ENCODE measurements around the gene ANKRD50. TPM values are rescaled to one million over a fixed set of nuclear protein-coding genes. Genes with fewer than 3 reads are reported as not detected.

Gene ANKRD50
- total RNA-seq, 1 donor from 2014 or later, result 29.4 TPM

DNA sequence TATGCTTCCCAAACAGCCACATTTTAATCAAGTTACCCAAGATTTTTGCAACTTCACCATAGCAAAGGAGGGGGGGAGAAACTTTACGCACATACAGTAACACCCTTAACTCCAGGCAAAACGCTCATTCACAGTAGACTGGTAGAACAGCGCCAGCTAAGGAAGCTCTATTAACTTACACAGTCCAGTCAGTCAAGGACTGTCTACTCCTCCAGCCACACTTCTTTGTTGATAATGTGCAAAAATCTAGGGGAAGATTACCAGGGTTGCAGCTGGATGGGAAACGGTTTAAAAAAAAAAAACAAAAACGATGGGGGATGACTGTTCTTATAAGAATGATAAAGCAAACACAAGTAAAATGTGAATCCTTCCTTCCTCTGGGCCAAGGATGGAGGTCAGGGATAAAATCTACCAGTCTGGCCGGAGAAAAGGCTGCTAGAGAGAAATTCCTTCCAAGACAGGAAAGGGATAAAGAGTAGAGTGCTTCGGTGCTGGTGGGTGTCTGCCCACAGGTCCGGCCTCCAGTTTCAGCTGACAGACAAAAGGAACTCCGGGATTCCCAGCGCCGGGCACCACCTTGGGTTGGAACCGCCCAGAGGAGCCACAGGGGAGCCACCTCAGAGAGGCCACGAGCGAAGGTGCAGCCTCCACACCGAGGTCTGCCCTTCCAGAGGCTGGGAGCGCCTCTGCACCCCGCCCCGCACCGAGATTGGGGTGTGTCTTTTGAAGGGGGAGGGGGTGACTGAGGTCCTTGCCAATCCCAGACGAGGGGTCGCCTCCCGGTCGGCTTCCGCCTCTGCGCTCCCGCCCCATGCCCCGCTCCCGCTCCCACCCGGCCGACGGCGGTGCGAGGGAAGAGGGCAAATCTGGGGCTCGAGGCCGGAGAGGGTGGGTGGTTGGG lies 811 bp downstream of the ANKRD50 start:
- H3K4me3 Mint-ChIP-seq (ENCODE audit: unreplicated experiment), result no peak overlapping the region
- H3K4me1 Mint-ChIP-seq (ENCODE audit: low read depth, unreplicated experiment), result peaks cover 24% of the 10 kb centered on the region
- no peaks in the 10 kb centered on the region for H3K36me3 Mint-ChIP-seq (ENCODE audit: low read depth, unreplicated experiment)
- Histone ChIP-seq H3K9ac (ENCODE audit: low read length) (peak overlapping the region; percentile 91), H3K4me2 (ENCODE audit: low read length) (peak overlapping the region; percentile 96), H3K27me3 (ENCODE audit: insufficient read depth, low read length) (no peaks in the 10 kb centered on the region), H3K79me2 (ENCODE audit: insufficient read depth, low read length) (peaks cover 51% of the 10 kb centered on the region), H3K27ac (ENCODE audit: low read depth, low read length) (peak overlapping the region; percentile 85), H3K4me1 (ENCODE audit: insufficient read depth, low read length) (peaks cover 21% of the 10 kb centered on the region), H4K20me1 (ENCODE audit: insufficient read depth, low read length) (peaks cover 43% of the 10 kb centered on the region), H3K4me3 (ENCODE audit: insufficient read depth, low read depth, low read length) (peak overlapping the region; percentile 82), H3K9me3 (ENCODE audit: insufficient read depth, low read depth, low read length) (no peaks in the 10 kb centered on the region), H3K36me3 (ENCODE audit: insufficient read depth, low read length) (no peaks in the 10 kb centered on the region), H2AFZ (ENCODE audit: low read depth, low read length) (peak overlapping the region; percentile 61)
- H3K27ac Mint-ChIP-seq (ENCODE audit: unreplicated experiment), result no peak overlapping the region
- FAIRE-seq, result peak; percentile 76
- TF ChIP-seq, protein P1, sequence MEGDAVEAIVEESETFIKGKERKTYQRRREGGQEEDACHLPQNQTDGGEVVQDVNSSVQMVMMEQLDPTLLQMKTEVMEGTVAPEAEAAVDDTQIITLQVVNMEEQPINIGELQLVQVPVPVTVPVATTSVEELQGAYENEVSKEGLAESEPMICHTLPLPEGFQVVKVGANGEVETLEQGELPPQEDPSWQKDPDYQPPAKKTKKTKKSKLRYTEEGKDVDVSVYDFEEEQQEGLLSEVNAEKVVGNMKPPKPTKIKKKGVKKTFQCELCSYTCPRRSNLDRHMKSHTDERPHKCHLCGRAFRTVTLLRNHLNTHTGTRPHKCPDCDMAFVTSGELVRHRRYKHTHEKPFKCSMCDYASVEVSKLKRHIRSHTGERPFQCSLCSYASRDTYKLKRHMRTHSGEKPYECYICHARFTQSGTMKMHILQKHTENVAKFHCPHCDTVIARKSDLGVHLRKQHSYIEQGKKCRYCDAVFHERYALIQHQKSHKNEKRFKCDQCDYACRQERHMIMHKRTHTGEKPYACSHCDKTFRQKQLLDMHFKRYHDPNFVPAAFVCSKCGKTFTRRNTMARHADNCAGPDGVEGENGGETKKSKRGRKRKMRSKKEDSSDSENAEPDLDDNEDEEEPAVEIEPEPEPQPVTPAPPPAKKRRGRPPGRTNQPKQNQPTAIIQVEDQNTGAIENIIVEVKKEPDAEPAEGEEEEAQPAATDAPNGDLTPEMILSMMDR (IDR thresholded peaks at IDR 0.05; ENCODE audit: insufficient read depth, low read depth, low read length), result peak; percentile 4
- TF ChIP-seq EZH2 (IDR thresholded peaks at IDR 0.05; ENCODE audit: insufficient read depth, low read length), result no peak
- H3K9me3 Mint-ChIP-seq (ENCODE audit: unreplicated experiment), result no peaks in the 10 kb centered on the region
- H3K27me3 Mint-ChIP-seq (ENCODE audit: low read depth, unreplicated experiment), result no peaks in the 10 kb centered on the region
- DNase-seq (ENCODE audit: low read depth), result peak; percentile 66

DNA sequence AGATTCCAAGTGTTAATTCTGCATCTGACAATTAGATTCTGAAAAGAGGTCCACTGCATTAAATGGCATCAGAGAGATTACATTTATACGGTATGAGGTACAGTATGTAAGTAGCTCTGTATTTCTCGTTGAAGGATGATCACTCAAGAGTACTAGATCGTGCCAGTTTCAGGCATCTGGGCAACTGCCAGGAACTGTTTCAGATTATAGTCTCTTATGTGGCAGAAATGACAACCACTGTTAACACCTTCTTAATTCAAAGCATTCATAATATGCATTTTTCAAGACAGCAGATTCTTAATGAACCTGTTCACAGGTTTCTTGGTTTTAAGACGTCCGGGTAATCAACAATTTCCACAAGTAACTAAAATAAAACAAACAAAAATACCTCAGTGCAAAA lies 1.6 kb downstream of the ANKRD50 start:
- Mint-ChIP-seq H3K9me3 (ENCODE audit: unreplicated experiment) (no peaks in the 10 kb centered on the region), H3K27me3 (ENCODE audit: low read depth, unreplicated experiment) (no peaks in the 10 kb centered on the region), H3K27ac (ENCODE audit: unreplicated experiment) (no peak overlapping the region), H3K36me3 (ENCODE audit: low read depth, unreplicated experiment) (no peaks in the 10 kb centered on the region), H3K4me3 (ENCODE audit: unreplicated experiment) (no peak overlapping the region), H3K4me1 (ENCODE audit: low read depth, unreplicated experiment) (peaks cover 24% of the 10 kb centered on the region)
- TF ChIP-seq, protein P1 (IDR thresholded peaks at IDR 0.05; ENCODE audit: insufficient read depth, low read depth, low read length), result no peak
- TF ChIP-seq EZH2 (IDR thresholded peaks at IDR 0.05; ENCODE audit: insufficient read depth, low read length), result no peak
- Histone ChIP-seq H3K4me2 (ENCODE audit: low read length) (peak overlapping the region; percentile 96), H3K4me3 (ENCODE audit: insufficient read depth, low read depth, low read length) (peak overlapping the region; percentile 82), H3K9ac (ENCODE audit: low read length) (peak overlapping the region; percentile 91), H3K27me3 (ENCODE audit: insufficient read depth, low read length) (no peaks in the 10 kb centered on the region), H3K4me1 (ENCODE audit: insufficient read depth, low read length) (peaks cover 21% of the 10 kb centered on the region), H3K27ac (ENCODE audit: low read depth, low read length) (peak overlapping the region; percentile 85), H3K36me3 (ENCODE audit: insufficient read depth, low read length) (no peaks in the 10 kb centered on the region), H4K20me1 (ENCODE audit: insufficient read depth, low read length) (peaks cover 43% of the 10 kb centered on the region), H3K79me2 (ENCODE audit: insufficient read depth, low read length) (peaks cover 60% of the 10 kb centered on the region), H3K9me3 (ENCODE audit: insufficient read depth, low read depth, low read length) (no peaks in the 10 kb centered on the region), H2AFZ (ENCODE audit: low read depth, low read length) (no peak overlapping the region)
- DNase-seq (ENCODE audit: low read depth), result no peak
- FAIRE-seq, result no peak
